Adrenal gland (tissue), 12 donors: Measurements from ENCODE around the gene RGS6. TPM values are rescaled to one million over a fixed set of nuclear protein-coding genes. Genes with fewer than 3 reads are reported as not detected.

Experiments used
- DNase-seq, 7 donors: peaks; one replicate each; pipeline ENCODE4 v3.0.0-alpha.2; 2019 to 2020
- H3K27ac ChIP-seq, 5 donors: fragments of 200-600 bp; sonication (generic) in 4 of 5; 1 replicate in 3 of 5; 2 replicates in 2 of 5; pipeline versions ENCODE4 v1.5.1 to v1.8.0; 2016 to 2020; ENCODE audit warnings: mild to moderate bottlenecking in 1 of 5
- H3K27me3 ChIP-seq: fragments of 200-600 bp; 2 replicates; pipeline ENCODE4 v1.8.0; 2021
- H3K36me3 ChIP-seq, 2 donors: fragments of 200-600 bp; replicated peaks in 1 of 2; 1 replicate in 1 of 2; 2 replicates in 1 of 2; pipeline versions ENCODE4 v1.5.1 to v1.8.0; 2018 to 2022
- H3K4me1 ChIP-seq, 2 donors: fragments of 200-600 bp; replicated peaks in 1 of 2; 1 replicate in 1 of 2; 2 replicates in 1 of 2; pipeline versions ENCODE4 v1.5.1 to v1.8.0; 2018 to 2021
- H3K4me3 ChIP-seq, 4 donors: fragments of 200-600 bp; sonication (generic) in 3 of 4; one replicate each; pipeline ENCODE4 v1.5.1; 2016 to 2018
- H3K9me3 ChIP-seq, 3 donors: fragments of 200-600 bp; sonication (generic) in 1 of 3; replicated peaks in 1 of 3; 1 replicate in 2 of 3; 2 replicates in 1 of 3; pipeline versions ENCODE4 v1.5.1 to v1.8.0; 2016 to 2021
- POLR2A ChIP-seq, 2 donors: fragments of 450-650 bp; IDR thresholded peaks; one replicate each; pipeline ENCODE4 v1.6.1; 2017; ENCODE audit warnings: antibody characterized with exemption in 2 of 2, mild to moderate bottlenecking in 2 of 2, moderate library complexity in 1 of 2
- WGBS, 4 donors: extraction: QIAGEN DNeasy Blood & Tissue Kit in 2 of 4; methylation state at CpG; one replicate each; pipeline versions ENCODE4 v1.1.5 to v1.1.7; 2013 to 2017; 5-methylcytosine and 5-hydroxymethylcytosine counted together
- intact Hi-C, 2 donors: fragments of 100-400 bp; cut with DNase I; formaldehyde crosslinking; loops; one replicate each; pipeline versions ENCODE4 v1.14.1 to v1.15.0; 2022 to 2023
- polyA plus RNA-seq, 3 donors: library from polyadenylated mRNA; stranded (reverse); fragments of 200-250 nt in 2 of 3; fragments of 350-450 nt in 1 of 3; fragmentation: Illumina TruSeq in 1 of 3; extraction: RNeasy Lipid Tissue Mini Kit (QIAGEN cat#74804) in 1 of 3; gene quantifications; one replicate each; pipeline ENCODE4 v1.2.3, GENCODE V29; 2013 to 2014
- total RNA-seq, 9 donors: library from RNA; depleted of rRNA in 4 of 9; stranded (reverse); fragments of >200 nt in 4 of 9; fragments of 120-200 nt in 1 of 9; fragmentation: NEBNext Ultra II Directional in 1 of 9; extraction: Animal tissue kit (Norgen Biotek cat#: 25700) in 1 of 9; gene quantifications; one replicate each; pipeline versions ENCODE4 v1.1.0 to v1.2.4, GENCODE V29; 2013 to 2023
- TF ChIP-seq, protein P1 (sequence below), 6 experiments: fragments of 450-650 bp in 4 of 6; fragments of 200-600 bp in 2 of 6; sonication (generic) in 1 of 6; IDR thresholded peaks; 1 replicate in 5 of 6; 2 replicates in 1 of 6; pipeline versions ENCODE4 v1.5.1 to v1.8.0; 2016 to 2021; ENCODE audit warnings: antibody characterized with exemption in 6 of 6, mild to moderate bottlenecking in 2 of 6, moderate library complexity in 1 of 6
- donor health status: healthy with polysubstance abuse.
- donor health status: Bipolar disorder and iron deficiency.
- donor health status: DM: yes; HTN: yes; CAD: no.
- donor health status: DM: no; HTN: no; CAD: no.
- donor health status: DM: no; HTN: no; CAD: no.
- donor health status: DM: yes; HTN: yes; CAD: no.

Gene RGS6
- total and polyA plus RNA-seq, 12 donors = 0.06 to 4.3 (median 0.41) TPM; not detected in 1

DNA sequence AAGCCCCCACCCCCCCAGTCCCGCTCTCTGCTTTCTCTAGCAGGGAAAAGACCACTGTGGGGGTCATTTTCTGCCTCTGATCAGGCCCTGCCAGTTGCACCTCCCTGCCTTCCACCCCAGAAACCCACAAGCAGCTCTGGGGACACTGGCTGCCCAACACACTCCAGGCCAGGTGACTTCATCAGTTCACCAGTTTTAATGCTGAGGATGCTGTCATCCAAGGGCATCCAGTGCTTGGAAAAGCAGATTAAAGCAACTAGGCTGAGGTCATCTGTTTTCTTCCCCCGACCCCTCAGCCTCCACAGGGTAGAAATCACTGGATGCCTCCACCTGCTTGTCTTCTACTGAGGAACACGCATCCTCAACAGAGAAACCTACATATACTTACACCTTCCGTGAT is 679.3 kb downstream of the RGS6 start:
- intact Hi-C loops = no loop called here
- Histone ChIP-seq H3K4me3 (no peak overlapping the region), H3K27me3 (no peaks in the 10 kb centered on the region), H3K9me3 (no peaks in the 10 kb centered on the region), H3K27ac (no peak overlapping the region), H3K36me3 (no peaks in the 10 kb centered on the region), H3K4me1 (peaks cover 8 to 16% of the 10 kb centered on the region in 2 donors)
- 89 to 93% (median 91%) methylated on average over 4 of the region's 4 CpGs for WGBS, 4 donors
- peak in 1 of 7 donors; percentile 2 for DNase-seq
- TF ChIP-seq, protein P1, sequence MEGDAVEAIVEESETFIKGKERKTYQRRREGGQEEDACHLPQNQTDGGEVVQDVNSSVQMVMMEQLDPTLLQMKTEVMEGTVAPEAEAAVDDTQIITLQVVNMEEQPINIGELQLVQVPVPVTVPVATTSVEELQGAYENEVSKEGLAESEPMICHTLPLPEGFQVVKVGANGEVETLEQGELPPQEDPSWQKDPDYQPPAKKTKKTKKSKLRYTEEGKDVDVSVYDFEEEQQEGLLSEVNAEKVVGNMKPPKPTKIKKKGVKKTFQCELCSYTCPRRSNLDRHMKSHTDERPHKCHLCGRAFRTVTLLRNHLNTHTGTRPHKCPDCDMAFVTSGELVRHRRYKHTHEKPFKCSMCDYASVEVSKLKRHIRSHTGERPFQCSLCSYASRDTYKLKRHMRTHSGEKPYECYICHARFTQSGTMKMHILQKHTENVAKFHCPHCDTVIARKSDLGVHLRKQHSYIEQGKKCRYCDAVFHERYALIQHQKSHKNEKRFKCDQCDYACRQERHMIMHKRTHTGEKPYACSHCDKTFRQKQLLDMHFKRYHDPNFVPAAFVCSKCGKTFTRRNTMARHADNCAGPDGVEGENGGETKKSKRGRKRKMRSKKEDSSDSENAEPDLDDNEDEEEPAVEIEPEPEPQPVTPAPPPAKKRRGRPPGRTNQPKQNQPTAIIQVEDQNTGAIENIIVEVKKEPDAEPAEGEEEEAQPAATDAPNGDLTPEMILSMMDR (IDR thresholded peaks at IDR 0.05) = no peak
- TF ChIP-seq POLR2A (IDR thresholded peaks at IDR 0.05) = no peak

DNA sequence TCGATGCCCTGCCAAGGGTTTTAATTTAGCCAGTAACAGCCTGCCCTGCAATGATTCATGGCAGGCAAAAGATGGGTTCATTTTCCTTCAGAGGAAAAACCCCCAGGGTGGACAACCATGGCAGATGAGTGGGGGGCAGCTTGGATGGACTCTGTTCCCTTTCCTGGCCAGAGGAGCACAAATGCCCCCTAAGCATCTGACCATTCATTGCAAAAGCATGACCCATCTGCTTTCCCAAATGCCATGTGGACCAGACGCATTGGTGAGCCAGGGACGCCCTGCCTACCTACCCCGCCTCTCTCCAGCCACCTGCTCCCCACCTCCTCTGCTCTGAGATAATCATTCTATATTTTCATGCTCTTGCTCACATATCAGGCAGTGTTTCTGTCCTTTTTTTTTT is 679.8 kb downstream of the RGS6 start:
- Histone ChIP-seq H3K9me3 (no peaks in the 10 kb centered on the region), H3K4me3 (no peak overlapping the region), H3K4me1 (peaks cover 8 to 16% of the 10 kb centered on the region in 2 donors), H3K27me3 (no peaks in the 10 kb centered on the region), H3K36me3 (no peaks in the 10 kb centered on the region), H3K27ac (no peak overlapping the region)
- peak in 2 of 7 donors; percentile 8 to 9 for DNase-seq
- no peak for TF ChIP-seq POLR2A (IDR thresholded peaks at IDR 0.05)
- TF ChIP-seq, protein P1 (IDR thresholded peaks at IDR 0.05) = no peak
- 94 to 99% (median 98%) methylated on average over 4 of the region's 4 CpGs for WGBS, 4 donors
- intact Hi-C loops = no loop called here

DNA sequence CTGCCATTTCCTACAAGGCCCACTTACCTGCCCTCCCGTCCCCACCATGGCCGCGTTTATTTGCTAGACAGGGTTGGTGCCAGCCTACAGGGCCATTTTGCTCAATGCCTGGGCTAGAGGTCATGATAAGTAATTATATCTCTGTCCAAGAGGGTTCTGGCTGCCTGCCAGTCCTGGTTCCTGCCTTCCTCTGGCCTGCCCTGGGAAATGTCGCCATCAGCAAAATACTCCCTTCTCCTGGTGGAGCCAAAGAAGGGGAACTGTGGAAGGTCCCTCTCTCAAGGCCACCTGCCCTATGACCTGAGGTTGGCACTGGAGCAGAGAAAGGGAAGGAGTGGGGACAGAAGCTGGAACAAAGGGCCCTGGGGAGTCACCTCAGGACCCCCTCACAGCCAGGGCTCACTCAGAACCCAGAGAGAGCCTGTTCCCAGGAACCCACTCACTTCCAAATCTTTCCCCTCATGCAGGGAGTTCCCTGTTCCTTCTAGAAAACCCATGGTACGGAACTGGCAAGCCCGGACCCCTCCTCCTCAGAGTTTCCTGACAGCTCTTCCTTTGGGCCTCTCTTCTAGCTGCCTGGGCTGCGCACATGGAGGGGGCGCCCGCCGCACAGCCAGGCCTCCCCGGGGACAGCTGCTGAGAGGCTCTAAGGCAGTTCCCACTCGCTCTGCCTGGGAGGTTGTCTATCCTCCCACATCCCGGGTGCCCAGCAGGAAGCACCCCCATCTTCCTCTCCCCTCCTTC is 681.2 kb downstream of the RGS6 start:
- Histone ChIP-seq H3K27ac (peak overlapping the region in 1 of 5 donors; percentile 22), H3K9me3 (no peaks in the 10 kb centered on the region), H3K4me1 (peaks cover 8 to 16% of the 10 kb centered on the region in 2 donors), H3K36me3 (no peaks in the 10 kb centered on the region), H3K4me3 (no peak overlapping the region), H3K27me3 (no peaks in the 10 kb centered on the region)
- peak; percentile 75 to 95 (median 92) for DNase-seq
- TF ChIP-seq POLR2A (IDR thresholded peaks at IDR 0.05) = no peak
- TF ChIP-seq, protein P1 (IDR thresholded peaks at IDR 0.05) = no peak
- intact Hi-C loops = no loop called here
- 52 to 63% (median 60%) methylated on average over 9 to 13 of the region's 13 CpGs for WGBS, 4 donors

DNA sequence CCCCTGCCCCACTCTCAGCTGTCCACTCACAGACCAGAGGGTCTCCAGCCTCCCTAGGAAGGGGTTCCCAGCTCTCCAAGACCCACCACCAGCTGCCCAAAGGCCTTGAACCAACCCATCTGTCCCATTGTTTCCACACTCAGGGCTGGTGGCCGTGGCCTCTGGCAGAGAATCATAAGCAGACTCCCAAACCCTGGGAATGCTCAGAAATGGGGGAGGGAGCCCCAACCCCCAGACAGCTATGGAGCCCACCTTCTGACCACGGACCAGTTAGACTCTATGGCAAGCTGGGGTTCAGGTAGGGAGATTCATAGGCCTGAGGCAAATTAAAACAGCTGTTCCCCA is 681.7 kb downstream of the RGS6 start:
- TF ChIP-seq POLR2A (IDR thresholded peaks at IDR 0.05) = no peak
- TF ChIP-seq, protein P1 (IDR thresholded peaks at IDR 0.05) = no peak
- Histone ChIP-seq H3K4me1 (peaks cover 8 to 16% of the 10 kb centered on the region in 2 donors), H3K27me3 (no peaks in the 10 kb centered on the region), H3K9me3 (no peaks in the 10 kb centered on the region), H3K36me3 (no peaks in the 10 kb centered on the region), H3K27ac (peak overlapping the region in 1 of 5 donors; percentile 22), H3K4me3 (no peak overlapping the region)
- intact Hi-C loops = no loop called here
- WGBS, 4 donors = 85 to 100% (median 93%) methylated on average over 1 to 2 of the region's 2 CpGs
- DNase-seq = no peak
